Neural progenitor cell (in vitro differentiated cells): ENCODE measurements around the gene GABBR1. TPM values are rescaled to one million over a fixed set of nuclear protein-coding genes. Genes with fewer than 3 reads are reported as not detected.

Experiments
- DNase-seq: peaks from one replicate; pipeline ENCODE4 v3.0.0-alpha.2; 2016; ENCODE audit warnings: low spot score
- H2AFZ ChIP-seq: fragments of 200-600 bp; sonication (generic); replicated peaks from 2 replicates; pipeline ENCODE4 v1.6.1; 2016; ENCODE audit warnings: antibody characterized with exemption
- H3F3A ChIP-seq: fragments of 200-600 bp; sonication (generic); 2 replicates; pipeline ENCODE4 v1.6.1; 2016; ENCODE audit warnings: antibody characterized with exemption, low read depth
- H3K27ac ChIP-seq: fragments of 200-600 bp; sonication (generic); 2 replicates; pipeline ENCODE4 v1.5.1; 2016; ENCODE audit warnings: mild to moderate bottlenecking
- H3K27me3 ChIP-seq: fragments of 200-600 bp; sonication (generic); 2 replicates; pipeline ENCODE4 v1.6.1; 2016; ENCODE audit warnings: mild to moderate bottlenecking, moderate library complexity
- H3K36me3 ChIP-seq: fragments of 200-600 bp; sonication (generic); 2 replicates; pipeline ENCODE4 v1.5.1; 2016
- H3K4me1 ChIP-seq: fragments of 200-600 bp; sonication (generic); 2 replicates; pipeline ENCODE4 v1.6.1; 2016; ENCODE audit warnings: mixed run types
- H3K4me2 ChIP-seq: fragments of 200-600 bp; sonication (generic); 2 replicates; pipeline ENCODE4 v1.6.1; 2016
- H3K4me3 ChIP-seq: fragments of 200-600 bp; sonication (generic); 2 replicates; pipeline ENCODE4 v1.5.1; 2016
- H3K79me2 ChIP-seq: fragments of 200-600 bp; sonication (generic); 2 replicates; pipeline ENCODE4 v1.6.1; 2016; ENCODE audit warnings: low read depth
- H3K9ac ChIP-seq: fragments of 200-600 bp; sonication (generic); 2 replicates; pipeline ENCODE4 v1.6.1; 2016
- H3K9me3 ChIP-seq: fragments of 200-600 bp; sonication (generic); 2 replicates; pipeline ENCODE4 v1.5.1; 2016; ENCODE audit warnings: low read depth
- H4K20me1 ChIP-seq: fragments of 200-600 bp; sonication (generic); 2 replicates; pipeline ENCODE4 v1.6.1; 2016; ENCODE audit warnings: low read depth
- H3K27ac Mint-ChIP-seq: 3 replicates; pipeline ENCODE4 v1.8.0; 2021; ENCODE audit warnings: mixed read lengths
- H3K27me3 Mint-ChIP-seq: 2 replicates; pipeline ENCODE4 v1.8.0; 2022; ENCODE audit warnings: low read depth, mild to moderate bottlenecking, inconsistent platforms, moderate library complexity, mixed read lengths; ENCODE audit not compliant: insufficient read depth
- H3K36me3 Mint-ChIP-seq: 3 replicates; pipeline ENCODE4 v1.8.0; 2021; ENCODE audit warnings: mixed read lengths
- H3K4me1 Mint-ChIP-seq: 3 replicates; pipeline ENCODE4 v1.8.0; 2021; ENCODE audit warnings: mixed read lengths
- H3K4me3 Mint-ChIP-seq: 3 replicates; pipeline ENCODE4 v1.8.0; 2021; ENCODE audit warnings: mild to moderate bottlenecking, moderate library complexity, mixed read lengths
- H3K9me3 Mint-ChIP-seq: 3 replicates; pipeline ENCODE4 v1.8.0; 2020; ENCODE audit warnings: mixed read lengths
- CTCF ChIP-seq: fragments of 200-600 bp; sonication (generic); IDR thresholded peaks from 2 replicates; pipeline ENCODE4 v1.5.1; 2017; ENCODE audit warnings: antibody characterized with exemption, mild to moderate bottlenecking
- EZH2 ChIP-seq: fragments of 200-600 bp; sonication (generic); IDR thresholded peaks from 2 replicates; pipeline ENCODE4 v1.6.1; 2017; ENCODE audit warnings: antibody characterized with exemption, mild to moderate bottlenecking, moderate library complexity
- EZH2phosphoT487 ChIP-seq: fragments of 200-600 bp; sonication (generic); IDR thresholded peaks from 2 replicates; pipeline ENCODE4 v1.6.1; 2017; ENCODE audit warnings: antibody characterized with exemption
- total RNA-seq: library from RNA; depleted of rRNA; stranded (reverse); fragments of >200 nt; gene quantifications from 2 replicates; pipeline ENCODE4 v1.2.3, GENCODE V29; 2015; ENCODE audit warnings: low replicate concordance

Gene GABBR1
- total RNA-seq, 1 donor from 2014 or later = 25.4 TPM

- Histone ChIP-seq H3K4me3 (no peak overlapping the region), H2AFZ (no peak overlapping the region), H3K79me2 (no peaks in the 10 kb centered on the region), H3K27me3 (no peaks in the 10 kb centered on the region), H3K9me3 (no peaks in the 10 kb centered on the region), H3K4me1 (no peaks in the 10 kb centered on the region), H3F3A (no peaks in the 10 kb centered on the region), H3K36me3 (no peaks in the 10 kb centered on the region), H3K27ac (no peak overlapping the region), H4K20me1 (no peaks in the 10 kb centered on the region), H3K4me2 (no peak overlapping the region), H3K9ac (no peak overlapping the region)
- H3K9me3 Mint-ChIP-seq = no peaks in the 10 kb centered on the region
- DNase-seq = no peak
- peaks cover 2% of the 10 kb centered on the region for H3K36me3 Mint-ChIP-seq
- H3K27me3 Mint-ChIP-seq = no peaks in the 10 kb centered on the region
- H3K4me1 Mint-ChIP-seq = peaks cover 4% of the 10 kb centered on the region
- no peak overlapping the region for H3K27ac Mint-ChIP-seq
- no peak overlapping the region for H3K4me3 Mint-ChIP-seq
- no peak for TF ChIP-seq EZH2phosphoT487
- TF ChIP-seq EZH2 = no peak
- no peak for TF ChIP-seq CTCF
Observed at GRCh38 chr6:29591677-29592076, 41.3 kb downstream of the GABBR1 start.

DNA sequence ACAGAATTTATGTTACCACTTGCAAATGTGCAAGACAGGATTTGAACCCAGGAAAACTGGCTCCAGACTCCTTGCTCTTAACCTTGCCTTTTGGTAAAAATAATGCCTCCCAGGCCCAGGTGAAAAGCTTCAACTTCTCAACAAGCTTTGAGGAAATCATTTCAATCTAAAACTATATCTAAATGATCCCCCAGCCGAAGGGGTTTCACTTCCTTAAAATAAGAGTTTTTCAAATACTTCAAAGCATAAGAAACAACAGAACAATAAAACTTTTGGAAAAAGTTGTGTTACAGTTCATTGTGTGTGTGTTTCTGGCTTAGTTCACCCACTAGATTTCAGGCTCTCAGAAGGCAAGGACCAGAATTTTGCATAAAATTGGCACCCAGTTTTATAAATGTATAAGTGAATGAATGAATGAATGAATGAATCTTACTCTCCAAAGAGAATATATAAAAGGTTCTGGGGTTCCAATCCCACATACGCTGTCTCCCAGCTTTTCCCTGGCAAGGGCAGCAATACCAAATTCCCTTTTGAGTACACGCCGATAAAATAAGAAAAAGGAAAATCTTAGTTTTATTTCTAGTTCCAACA lies 42.7 kb downstream of the GABBR1 start:
- H3K4me2 ChIP-seq = no peak overlapping the region
- H3K9me3 Mint-ChIP-seq = no peaks in the 10 kb centered on the region
- no peak overlapping the region for H3K27ac ChIP-seq
- H3K4me1 Mint-ChIP-seq = peaks cover 4% of the 10 kb centered on the region
- no peak overlapping the region for H2AFZ ChIP-seq
- H3K4me3 Mint-ChIP-seq = no peak overlapping the region
- no peak overlapping the region for H3K9ac ChIP-seq
- peaks cover 2% of the 10 kb centered on the region for H3K36me3 Mint-ChIP-seq
- DNase-seq = no peak
- no peaks in the 10 kb centered on the region for H3K79me2 ChIP-seq
- H3K4me3 ChIP-seq = no peak overlapping the region
- no peaks in the 10 kb centered on the region for H4K20me1 ChIP-seq
- TF ChIP-seq EZH2 (no peak), CTCF (no peak), EZH2phosphoT487 (no peak)
- no peaks in the 10 kb centered on the region for H3K9me3 ChIP-seq
- no peak overlapping the region for H3K27ac Mint-ChIP-seq
- no peaks in the 10 kb centered on the region for H3K4me1 ChIP-seq
- H3K36me3 ChIP-seq = no peaks in the 10 kb centered on the region
- no peaks in the 10 kb centered on the region for H3K27me3 Mint-ChIP-seq
- H3K27me3 ChIP-seq = no peaks in the 10 kb centered on the region
- H3F3A ChIP-seq = no peaks in the 10 kb centered on the region

GRCh38 chr6:29589423-29590048 lies 43.4 kb downstream of the GABBR1 start:
- Mint-ChIP-seq H3K27ac (no peak overlapping the region), H3K9me3 (no peaks in the 10 kb centered on the region), H3K36me3 (peaks cover 2% of the 10 kb centered on the region), H3K27me3 (no peaks in the 10 kb centered on the region), H3K4me1 (peaks cover 4% of the 10 kb centered on the region), H3K4me3 (no peak overlapping the region)
- H3K4me3 ChIP-seq = no peak overlapping the region
- H2AFZ ChIP-seq = no peak overlapping the region
- H3K4me2 ChIP-seq = no peak overlapping the region
- H3K36me3 ChIP-seq = no peaks in the 10 kb centered on the region
- no peaks in the 10 kb centered on the region for H3F3A ChIP-seq
- peak; percentile 52 for DNase-seq
- no peaks in the 10 kb centered on the region for H3K79me2 ChIP-seq
- H3K27me3 ChIP-seq = no peaks in the 10 kb centered on the region
- H3K27ac ChIP-seq = no peak overlapping the region
- H3K9me3 ChIP-seq = no peaks in the 10 kb centered on the region
- H4K20me1 ChIP-seq = no peaks in the 10 kb centered on the region
- no peaks in the 10 kb centered on the region for H3K4me1 ChIP-seq
- TF ChIP-seq CTCF (peak; percentile 96), EZH2phosphoT487 (no peak)
- H3K9ac ChIP-seq = no peak overlapping the region
